Measurements from ENCODE around the gene BCL11A. TPM values are rescaled to one million over a fixed set of nuclear protein-coding genes. Genes with fewer than 3 reads are reported as not detected.

The BCL11A gene
- polyA plus RNA-seq, 2 of the 4 experiments (the other 2 are of a cell fraction): 0.12 to 0.13 TPM

- Histone ChIP-seq H3K4me1 (no peaks in the 10 kb centered on the region), H3K27ac (no peak overlapping the region), H3K4me2 (no peak overlapping the region), H3K4me3 (no peak overlapping the region), H3K9me3 (no peaks in the 10 kb centered on the region)
- ATAC-seq (no peak), FAIRE-seq (no peak), DNase-seq (ENCODE audit: low read depth in 1 of 2, low spot score in 1 of 2) (no peak)
- 24% methylated on average over 3 of the region's 3 CpGs for WGBS (ENCODE audit: missing lambda C conversion rate)
- ChIA-PET POLR2A (no interaction called here), CTCF (no interaction called here)
- TF ChIP-seq FOSL2 (IDR thresholded peaks at IDR 0.05) (no peak), FOSL2 (CRISPR knock-in tag; IDR thresholded peaks at IDR 0.05) (no peak), MYC (IDR thresholded peaks at IDR 0.05; ENCODE audit: borderline replicate concordance, low read length) (no peak), FOSB (CRISPR knock-in tag; IDR thresholded peaks at IDR 0.05) (no peak), CHD2 (IDR thresholded peaks at IDR 0.05; ENCODE audit: low read length, partially characterized antibody) (no peak), RAD21 (conservative IDR thresholded peaks at IDR 0.05 in 1 of 2, IDR thresholded peaks at IDR 0.05 in 1 of 2) (no peak), HDAC2 (IDR thresholded peaks at IDR 0.05) (no peak), TFCP2L1 (CRISPR knock-in tag; IDR thresholded peaks at IDR 0.05) (no peak), JUN (IDR thresholded peaks at IDR 0.05) (no peak), MAFK (IDR thresholded peaks at IDR 0.05; ENCODE audit: partially characterized antibody) (no peak), HOXB5 (CRISPR knock-in tag; IDR thresholded peaks at IDR 0.05) (no peak)
- TF ChIP-seq, protein P1, sequence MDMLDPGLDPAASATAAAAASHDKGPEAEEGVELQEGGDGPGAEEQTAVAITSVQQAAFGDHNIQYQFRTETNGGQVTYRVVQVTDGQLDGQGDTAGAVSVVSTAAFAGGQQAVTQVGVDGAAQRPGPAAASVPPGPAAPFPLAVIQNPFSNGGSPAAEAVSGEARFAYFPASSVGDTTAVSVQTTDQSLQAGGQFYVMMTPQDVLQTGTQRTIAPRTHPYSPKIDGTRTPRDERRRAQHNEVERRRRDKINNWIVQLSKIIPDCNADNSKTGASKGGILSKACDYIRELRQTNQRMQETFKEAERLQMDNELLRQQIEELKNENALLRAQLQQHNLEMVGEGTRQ (IDR thresholded peaks at IDR 0.05): no peak
Measured at GRCh38 chr2:60486551-60486950, 66.9 kb downstream of the BCL11A start.

- Histone ChIP-seq H3K4me2 (no peak overlapping the region), H3K9me3 (no peaks in the 10 kb centered on the region), H3K4me1 (no peaks in the 10 kb centered on the region), H3K4me3 (no peak overlapping the region), H3K27ac (no peak overlapping the region)
- ChIA-PET CTCF (no interaction called here), POLR2A (no interaction called here)
- 58% methylated on average over 1 of the region's 1 CpG for WGBS (ENCODE audit: missing lambda C conversion rate)
- DNase-seq (ENCODE audit: low read depth in 1 of 2, low spot score in 1 of 2) (no peak), FAIRE-seq (no peak), ATAC-seq (no peak)
- TF ChIP-seq RAD21 (conservative IDR thresholded peaks at IDR 0.05 in 1 of 2, IDR thresholded peaks at IDR 0.05 in 1 of 2): no peak
- TF ChIP-seq, protein P2, sequence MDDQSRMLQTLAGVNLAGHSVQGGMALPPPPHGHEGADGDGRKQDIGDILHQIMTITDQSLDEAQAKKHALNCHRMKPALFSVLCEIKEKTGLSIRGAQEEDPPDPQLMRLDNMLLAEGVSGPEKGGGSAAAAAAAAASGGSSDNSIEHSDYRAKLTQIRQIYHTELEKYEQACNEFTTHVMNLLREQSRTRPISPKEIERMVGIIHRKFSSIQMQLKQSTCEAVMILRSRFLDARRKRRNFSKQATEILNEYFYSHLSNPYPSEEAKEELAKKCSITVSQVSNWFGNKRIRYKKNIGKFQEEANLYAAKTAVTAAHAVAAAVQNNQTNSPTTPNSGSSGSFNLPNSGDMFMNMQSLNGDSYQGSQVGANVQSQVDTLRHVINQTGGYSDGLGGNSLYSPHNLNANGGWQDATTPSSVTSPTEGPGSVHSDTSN (IDR thresholded peaks at IDR 0.05): no peak
- TF ChIP-seq CBX8 (IDR thresholded peaks at IDR 0.05): no peak
- TF ChIP-seq HOXB13 (CRISPR knock-in tag; IDR thresholded peaks at IDR 0.05; ENCODE audit: low read depth): no peak
- no peak for TF ChIP-seq EP300 (IDR thresholded peaks at IDR 0.05)
- TF ChIP-seq CEBPB (IDR thresholded peaks at IDR 0.05): no peak
- TF ChIP-seq ZNF302 (CRISPR knock-in tag; IDR thresholded peaks at IDR 0.05): no peak
- no peak for TF ChIP-seq CHD4 (IDR thresholded peaks at IDR 0.05; ENCODE audit: borderline replicate concordance)
- no peak for TF ChIP-seq EHF (CRISPR knock-in tag; IDR thresholded peaks at IDR 0.05)
- no peak for TF ChIP-seq ZFP36 (IDR thresholded peaks at IDR 0.05; ENCODE audit: borderline replicate concordance, partially characterized antibody)
- TF ChIP-seq ESRRA (IDR thresholded peaks at IDR 0.05; ENCODE audit: borderline replicate concordance, low read length): no peak
Measured at GRCh38 chr2:60486067-60486466, 67.4 kb downstream of the BCL11A start.

DNA sequence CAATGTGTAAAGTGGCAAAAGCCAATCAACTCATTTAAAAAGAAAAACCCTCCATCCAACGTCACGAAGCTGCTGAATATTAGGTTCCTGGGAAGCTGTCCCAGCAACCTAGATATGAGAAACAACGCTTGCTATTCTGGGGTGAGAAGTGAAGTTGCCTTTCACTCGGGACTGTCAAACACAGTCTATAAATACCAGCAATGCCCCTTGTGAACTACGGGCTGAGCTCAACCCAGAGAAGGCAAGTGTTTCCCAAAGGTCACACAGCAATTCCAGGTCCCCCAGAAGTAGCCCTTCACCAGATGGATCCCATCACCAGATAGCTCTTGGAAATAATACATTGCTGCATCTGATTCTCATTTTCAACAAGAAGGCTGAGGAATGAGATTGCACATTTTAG, 67.9 kb downstream of the BCL11A start:
- DNase-seq (ENCODE audit: low read depth in 1 of 2, low spot score in 1 of 2): no peak
- no peak for ATAC-seq
- Histone ChIP-seq H3K4me1 (peaks cover 2% of the 10 kb centered on the region; the same call in 1 of the 3 replicates), H3K9me3 (no peaks in the 10 kb centered on the region), H3K4me2 (no peak overlapping the region), H3K27ac (no peak overlapping the region), H3K4me3 (no peak overlapping the region)
- no peak for FAIRE-seq
- CTCF ChIA-PET: no interaction called here
- POLR2A ChIA-PET: no interaction called here
- WGBS (ENCODE audit: missing lambda C conversion rate): 47% methylated on average over 5 of the region's 5 CpGs
- no peak for TF ChIP-seq ZSCAN20 (CRISPR knock-in tag; IDR thresholded peaks at IDR 0.05)
- no peak for TF ChIP-seq FOSB (CRISPR knock-in tag; IDR thresholded peaks at IDR 0.05)
- TF ChIP-seq, protein P2 (IDR thresholded peaks at IDR 0.05): no peak
- no peak for TF ChIP-seq NFE2L2 (conservative IDR thresholded peaks at IDR 0.05; ENCODE audit: low read length)
- no peak for TF ChIP-seq ZNF302 (CRISPR knock-in tag; IDR thresholded peaks at IDR 0.05)
- TF ChIP-seq, protein P3, sequence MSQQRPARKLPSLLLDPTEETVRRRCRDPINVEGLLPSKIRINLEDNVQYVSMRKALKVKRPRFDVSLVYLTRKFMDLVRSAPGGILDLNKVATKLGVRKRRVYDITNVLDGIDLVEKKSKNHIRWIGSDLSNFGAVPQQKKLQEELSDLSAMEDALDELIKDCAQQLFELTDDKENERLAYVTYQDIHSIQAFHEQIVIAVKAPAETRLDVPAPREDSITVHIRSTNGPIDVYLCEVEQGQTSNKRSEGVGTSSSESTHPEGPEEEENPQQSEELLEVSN (IDR thresholded peaks at IDR 0.05; ENCODE audit: borderline replicate concordance, low read depth): no peak
- TF ChIP-seq PHF8 (IDR thresholded peaks at IDR 0.05; ENCODE audit: borderline replicate concordance, low read depth): no peak
- no peak for TF ChIP-seq ZC3H11A (IDR thresholded peaks at IDR 0.05)
- no peak for TF ChIP-seq ELK1 (IDR thresholded peaks at IDR 0.05; ENCODE audit: low read depth, low read length)
- TF ChIP-seq, protein P1 (IDR thresholded peaks at IDR 0.05): no peak
- no peak for TF ChIP-seq MAZ (IDR thresholded peaks at IDR 0.05; ENCODE audit: borderline replicate concordance, low read depth, low read length)
- no peak for TF ChIP-seq MAFK (IDR thresholded peaks at IDR 0.05; ENCODE audit: partially characterized antibody)
- no peak for TF ChIP-seq HOXB13 (CRISPR knock-in tag; IDR thresholded peaks at IDR 0.05; ENCODE audit: low read depth)
- TF ChIP-seq EP300 (IDR thresholded peaks at IDR 0.05): no peak
- no peak for TF ChIP-seq RARB (CRISPR knock-in tag; IDR thresholded peaks at IDR 0.05)
- TF ChIP-seq JUN (IDR thresholded peaks at IDR 0.05): no peak
- TF ChIP-seq JUNB (IDR thresholded peaks at IDR 0.05): no peak
- TF ChIP-seq ESRRA (IDR thresholded peaks at IDR 0.05; ENCODE audit: borderline replicate concordance, low read length): no peak
